ENCODE data around the gene LRFN2.

The LRFN2 gene

DNA sequence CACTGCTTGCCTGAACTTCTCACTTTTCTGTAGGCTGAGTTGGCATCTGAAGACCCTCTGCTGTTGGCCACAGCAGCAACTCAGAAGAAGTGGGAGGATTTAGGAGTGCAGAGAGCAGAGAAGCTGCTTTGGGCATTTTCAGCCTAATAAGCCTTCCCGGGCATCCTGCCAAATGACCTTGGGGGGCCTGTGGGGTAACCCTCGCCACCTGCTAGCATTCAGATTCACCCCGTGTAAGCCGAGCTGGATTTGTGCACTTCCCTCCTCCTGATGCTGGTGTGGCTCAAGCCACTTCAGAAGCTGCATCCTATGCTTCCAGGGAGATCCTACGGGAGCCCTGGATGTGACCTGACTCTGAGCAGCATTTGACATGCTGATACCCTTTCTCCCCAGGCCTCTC lies 114.8 kb downstream of the LRFN2 start:
- DNase-seq: no peak

DNA sequence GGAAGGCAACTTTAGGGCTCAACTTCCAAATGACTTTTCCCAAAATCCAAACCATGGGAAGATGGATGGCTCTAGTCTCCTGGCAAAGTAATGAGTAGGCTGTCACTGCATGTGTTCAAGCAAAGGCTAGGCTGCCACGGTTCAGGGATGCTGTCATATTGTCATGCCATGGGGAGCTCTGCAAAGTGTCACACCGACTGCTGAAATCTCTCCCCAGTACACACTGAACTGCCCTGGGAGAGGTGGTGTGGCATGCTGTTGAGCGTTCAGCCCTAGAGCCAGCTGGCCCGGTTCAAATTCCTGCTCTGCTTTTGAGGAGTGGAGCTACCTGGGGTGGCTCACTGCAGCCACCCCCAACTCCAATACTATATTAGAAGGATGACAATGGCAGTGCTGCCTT lies 115.9 kb downstream of the LRFN2 start:
- no peak for DNase-seq

DNA sequence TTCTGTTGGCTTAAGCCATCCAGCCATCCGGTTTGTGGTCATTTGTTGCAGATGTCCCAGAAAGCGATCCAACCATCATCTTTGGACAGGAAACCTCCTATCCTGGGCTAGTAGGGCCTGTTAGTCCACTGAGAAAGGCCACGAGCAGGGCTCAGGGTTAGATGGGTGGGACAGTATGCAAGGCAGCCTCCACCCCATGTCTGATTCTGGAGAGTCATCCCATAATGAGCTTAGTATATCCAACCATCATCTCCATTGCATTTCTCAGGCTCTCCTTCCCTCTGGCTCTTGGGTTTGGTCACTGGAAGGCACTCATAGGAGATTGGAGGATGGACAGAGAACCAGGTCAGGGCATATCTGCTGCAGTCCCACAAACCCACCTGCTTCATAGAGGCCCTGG lies 117.8 kb downstream of the LRFN2 start:
- no peak for DNase-seq

DNA sequence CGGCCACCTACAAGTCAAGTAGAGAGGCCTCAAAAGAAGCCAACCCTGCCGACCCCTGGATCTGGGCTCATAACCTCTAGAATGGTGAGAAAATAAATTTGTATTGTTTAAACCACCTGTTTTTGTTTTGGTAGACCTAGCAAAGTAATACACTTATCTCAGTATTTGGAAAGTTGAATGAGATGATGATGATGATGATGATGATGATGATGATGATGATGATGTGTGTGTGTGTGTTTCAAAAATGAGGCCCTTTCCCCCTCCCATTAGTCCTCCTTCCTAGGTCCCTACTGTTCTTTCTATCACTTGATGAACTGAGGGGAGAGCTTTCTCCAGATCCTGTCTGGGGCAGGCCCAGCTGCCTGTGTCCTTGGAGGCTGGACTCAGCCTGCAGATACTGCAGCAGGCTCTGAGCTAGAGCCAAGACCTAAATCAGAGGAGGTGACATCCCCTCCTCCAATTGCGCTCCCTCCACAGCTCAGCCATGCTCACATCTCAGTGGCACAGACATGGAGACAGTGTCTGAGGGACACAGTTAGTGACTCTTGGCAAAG lies 120.1 kb downstream of the LRFN2 start:
- no peak for DNase-seq

DNA sequence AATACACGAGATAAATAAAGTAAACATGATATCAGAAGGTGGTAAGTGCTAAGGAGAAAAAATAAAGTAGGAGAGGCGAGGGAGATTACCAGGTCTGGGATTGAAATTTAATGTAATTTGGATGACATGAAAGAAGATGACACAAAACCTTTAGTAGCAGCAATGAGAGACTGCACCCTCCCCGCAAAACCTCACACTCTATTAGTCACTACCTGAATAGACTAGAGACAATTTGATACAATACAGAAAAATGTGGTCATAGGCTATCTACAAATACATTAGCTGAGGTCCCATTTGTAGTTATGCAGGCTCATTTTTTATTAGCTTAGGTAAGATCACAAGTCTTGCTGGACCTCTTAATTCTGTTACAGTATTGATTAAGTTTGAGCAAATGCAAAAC lies 125.5 kb downstream of the LRFN2 start:
- DNase-seq: no peak

DNA sequence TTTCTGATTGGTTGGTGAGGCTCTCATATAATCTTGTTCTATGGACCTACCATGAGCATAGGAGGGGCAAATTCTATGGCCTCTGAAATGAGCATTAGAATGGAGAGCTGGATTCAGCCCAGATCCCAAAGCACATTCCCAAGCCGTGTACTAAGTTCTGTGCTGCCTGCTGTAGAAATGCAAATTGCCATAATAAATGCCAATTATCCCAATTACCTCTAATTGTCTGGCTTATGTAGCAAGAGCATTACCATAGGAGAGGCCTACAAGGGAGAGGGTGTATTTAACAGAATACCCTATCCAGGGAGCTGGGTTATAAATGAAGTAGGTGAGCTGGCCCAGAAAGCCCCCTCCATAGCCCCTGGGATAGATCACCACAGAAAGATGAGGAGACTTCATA lies 126.8 kb downstream of the LRFN2 start:
- DNase-seq: no peak

DNA sequence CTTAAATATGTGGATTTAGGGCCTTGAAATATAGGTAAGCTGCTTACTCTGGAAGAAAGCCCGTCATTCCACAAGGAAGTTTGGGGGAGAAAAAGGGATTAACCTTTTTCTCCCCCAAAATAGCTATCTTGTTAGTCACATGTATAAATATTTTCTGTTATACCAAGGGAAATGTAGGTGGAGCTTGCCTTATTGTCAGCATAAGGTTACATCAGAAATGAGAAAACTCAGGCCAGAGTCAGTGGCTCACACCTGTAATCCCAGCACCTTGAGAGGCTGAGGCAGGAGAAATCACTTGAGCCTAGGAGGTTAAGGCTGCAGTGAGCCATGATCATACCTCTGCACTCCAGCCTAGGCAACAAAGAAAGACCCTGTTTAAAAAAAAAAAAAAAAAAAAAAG lies 129.9 kb downstream of the LRFN2 start:
- no peak for DNase-seq

DNA sequence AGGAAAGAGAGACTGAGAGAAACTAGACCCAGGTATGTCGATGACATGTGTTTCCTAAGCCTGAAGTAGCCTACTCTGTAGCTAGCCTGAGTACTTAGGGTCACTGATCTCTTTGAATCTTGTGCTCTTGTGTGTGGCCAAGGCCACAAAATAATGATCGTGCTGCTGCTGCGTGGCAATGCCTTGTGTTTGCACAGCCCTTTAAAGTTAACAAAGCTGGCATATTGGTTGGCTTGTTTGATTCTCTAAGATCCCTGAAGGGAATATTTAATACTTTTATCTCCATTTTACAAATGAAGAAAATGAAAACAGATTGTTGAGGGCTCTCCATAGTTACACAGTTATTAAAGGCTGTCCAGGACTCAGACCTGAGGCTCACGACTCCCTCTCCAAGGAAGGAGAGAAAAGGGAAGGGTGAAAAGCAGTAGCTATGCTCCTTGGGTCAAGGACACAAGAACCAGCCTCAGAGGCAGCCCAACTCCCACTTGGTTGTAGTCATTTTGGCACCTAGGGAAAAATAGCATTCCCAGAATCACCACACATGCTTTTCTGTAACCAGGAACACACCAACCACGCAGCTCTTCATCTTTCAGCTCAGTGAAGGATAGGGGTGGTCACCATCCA lies 130.7 kb downstream of the LRFN2 start:
- no peak for DNase-seq

DNA sequence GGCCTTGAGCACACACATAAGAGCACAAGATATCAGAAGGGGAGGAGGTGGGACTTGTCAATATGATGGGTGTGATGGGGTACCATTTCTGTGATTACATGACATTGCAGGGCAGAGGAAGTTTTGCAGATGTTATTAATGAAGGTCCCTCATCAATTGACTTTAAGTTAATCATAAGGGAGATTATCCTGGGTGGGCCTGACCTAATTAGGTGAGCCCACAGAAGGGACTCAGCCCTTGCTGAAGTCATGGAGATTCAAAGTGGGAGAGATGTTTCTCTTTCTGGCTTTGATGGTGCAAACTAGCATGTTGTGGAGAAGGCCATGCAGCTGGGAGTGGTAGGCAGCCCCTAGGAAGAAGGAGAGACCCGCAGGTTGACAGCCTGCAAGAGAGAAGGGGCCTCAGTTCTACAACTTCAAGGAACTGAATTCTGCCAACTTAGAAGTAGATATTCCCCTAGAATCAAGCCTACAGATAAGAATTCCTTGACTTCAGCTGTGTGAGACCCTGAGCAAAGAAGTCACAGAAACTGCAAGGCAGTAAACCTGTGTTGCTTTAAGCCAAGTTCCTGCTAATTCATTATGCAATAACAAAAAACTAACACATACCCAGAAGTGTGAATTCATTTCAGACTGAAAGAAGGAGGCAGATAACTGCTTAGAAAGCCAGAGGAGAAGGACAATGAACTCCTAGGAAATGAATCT lies 131.3 kb downstream of the LRFN2 start:
- no peak for DNase-seq

DNA sequence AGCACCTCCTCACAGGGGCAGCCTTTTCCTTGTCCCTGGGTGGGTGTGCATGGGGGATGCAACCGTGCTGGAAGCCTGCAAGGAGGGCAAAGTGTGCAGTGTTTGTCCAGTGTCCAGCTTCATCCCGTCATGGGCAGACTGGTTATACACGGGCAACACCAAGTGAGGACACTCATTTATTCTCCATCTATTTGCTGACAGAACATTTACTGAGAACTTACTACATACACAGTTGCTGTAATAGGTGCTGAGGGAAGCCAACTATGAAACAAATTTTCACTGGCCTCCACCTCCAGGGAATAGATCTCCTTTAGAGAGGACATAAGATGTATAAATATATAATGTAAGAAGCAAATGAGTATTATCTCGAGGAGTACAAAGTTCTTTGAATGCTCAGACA lies 136.7 kb downstream of the LRFN2 start:
- no peak for DNase-seq

DNA sequence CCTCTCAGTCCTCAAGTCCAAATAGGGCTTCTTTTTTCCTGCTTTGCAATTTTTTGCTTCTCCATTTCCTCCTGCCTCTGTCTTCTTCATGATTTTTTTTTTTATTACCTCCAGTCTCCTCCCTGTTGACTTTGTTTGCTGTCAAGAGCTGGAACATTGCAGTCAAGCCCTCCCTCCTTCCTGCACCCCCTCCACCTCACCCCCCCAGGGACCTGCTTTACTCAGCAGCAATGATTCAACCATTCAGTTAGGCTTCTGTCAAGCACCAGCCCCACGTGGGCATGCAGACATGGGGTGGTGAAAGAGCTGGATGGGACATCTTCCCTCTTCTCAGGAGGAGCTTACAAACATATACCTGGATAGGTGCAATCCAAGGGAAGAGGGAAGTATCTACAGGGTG lies 142.4 kb downstream of the LRFN2 start:
- DNase-seq: no peak

DNA sequence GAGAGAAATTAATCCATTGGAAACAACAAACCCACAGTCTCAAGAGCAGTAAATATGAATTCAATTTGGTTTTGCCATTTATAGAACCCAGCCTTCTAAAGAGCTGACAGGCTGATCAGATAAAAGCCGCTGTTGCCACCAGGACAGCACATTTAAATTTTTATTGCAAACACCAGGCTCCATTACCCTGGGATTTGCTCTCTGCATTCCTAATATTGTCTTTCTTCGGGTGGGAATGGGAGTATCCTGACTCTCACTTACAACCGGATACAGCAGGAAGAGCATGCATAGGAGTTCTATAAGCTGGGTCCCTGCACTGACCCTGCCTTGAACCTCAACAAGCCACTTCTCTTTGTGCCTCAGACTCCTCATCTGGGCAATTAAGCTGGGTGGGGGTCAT lies 142.9 kb downstream of the LRFN2 start:
- no peak for DNase-seq

DNA sequence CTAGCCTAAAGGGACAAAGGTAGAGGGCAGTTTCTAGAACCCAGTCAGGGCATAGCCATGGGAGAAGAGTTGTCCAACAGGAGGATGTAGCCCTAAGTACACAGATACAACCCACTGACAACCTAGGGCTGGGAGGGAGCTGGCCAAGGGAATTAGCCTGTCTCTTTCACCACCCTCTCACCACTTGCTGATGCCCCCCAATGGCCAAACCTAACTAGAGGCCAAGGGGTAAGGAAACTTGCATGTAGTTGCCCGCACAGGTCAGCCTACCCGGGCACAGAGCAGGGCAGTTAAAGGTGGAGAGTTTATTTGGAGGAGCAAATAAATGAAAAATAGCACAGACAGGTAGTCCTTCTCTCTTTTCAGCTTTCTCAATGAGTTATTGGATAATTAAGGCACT lies 143.3 kb downstream of the LRFN2 start:
- DNase-seq: no peak

DNA sequence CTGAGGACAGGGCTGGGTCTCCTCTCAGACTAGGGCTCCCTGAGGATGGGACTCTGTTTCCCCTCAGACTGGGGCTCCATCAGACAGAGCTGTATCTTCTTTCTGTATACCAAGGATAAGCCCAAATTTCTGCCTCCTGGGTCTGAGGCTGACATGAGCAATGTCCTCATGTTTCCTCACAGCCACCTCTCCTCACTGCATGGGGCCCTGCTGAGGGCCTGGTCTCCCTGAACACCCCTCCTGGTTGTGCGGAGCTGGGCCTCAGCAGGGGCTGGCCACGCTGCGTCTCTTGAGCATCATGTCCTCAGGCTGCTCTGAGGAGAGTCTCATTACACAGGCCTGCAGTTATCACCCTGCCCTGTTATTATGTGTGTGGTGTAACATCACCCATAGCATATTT lies 144.6 kb downstream of the LRFN2 start:
- no peak for DNase-seq

DNA sequence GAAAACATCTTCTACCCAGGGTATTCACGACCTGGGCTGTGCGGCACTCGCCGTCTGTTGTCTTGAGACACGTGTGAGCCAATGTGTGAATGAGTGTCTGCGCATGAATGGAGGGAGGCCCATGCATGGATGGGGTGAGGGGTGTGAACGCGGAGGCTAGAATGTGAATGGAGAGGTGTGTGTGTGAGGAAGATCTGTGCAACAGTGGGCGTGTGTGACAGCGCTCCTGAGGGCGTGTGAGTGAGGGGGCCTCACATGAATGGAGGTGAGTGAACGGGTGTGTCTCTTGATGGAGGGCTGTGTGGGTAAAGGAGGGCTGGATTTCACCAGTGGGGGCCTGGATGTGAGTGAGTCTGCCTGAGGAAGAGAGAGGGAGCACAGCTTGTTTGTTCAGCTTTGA lies 146.0 kb downstream of the LRFN2 start:
- no peak for DNase-seq

DNA sequence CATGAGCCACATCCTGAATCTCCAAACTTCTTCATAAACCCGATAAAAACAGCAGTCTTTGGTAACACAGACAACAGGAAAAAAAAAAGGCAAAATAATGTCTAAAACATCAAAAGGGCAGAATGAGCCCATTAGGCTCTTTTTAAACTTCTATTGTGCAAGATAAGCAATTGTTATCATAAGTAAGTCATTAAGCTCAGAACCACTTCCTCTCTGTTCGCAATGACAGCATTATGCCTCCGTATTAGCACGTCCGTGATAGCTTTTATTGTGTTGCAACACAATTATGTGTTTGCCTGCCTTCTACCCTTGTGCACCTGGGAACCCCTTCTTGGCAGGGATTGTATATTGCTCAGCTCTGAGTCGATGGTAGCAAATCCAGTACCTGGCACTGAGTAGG lies 147.1 kb downstream of the LRFN2 start:
- DNase-seq: no peak

DNA sequence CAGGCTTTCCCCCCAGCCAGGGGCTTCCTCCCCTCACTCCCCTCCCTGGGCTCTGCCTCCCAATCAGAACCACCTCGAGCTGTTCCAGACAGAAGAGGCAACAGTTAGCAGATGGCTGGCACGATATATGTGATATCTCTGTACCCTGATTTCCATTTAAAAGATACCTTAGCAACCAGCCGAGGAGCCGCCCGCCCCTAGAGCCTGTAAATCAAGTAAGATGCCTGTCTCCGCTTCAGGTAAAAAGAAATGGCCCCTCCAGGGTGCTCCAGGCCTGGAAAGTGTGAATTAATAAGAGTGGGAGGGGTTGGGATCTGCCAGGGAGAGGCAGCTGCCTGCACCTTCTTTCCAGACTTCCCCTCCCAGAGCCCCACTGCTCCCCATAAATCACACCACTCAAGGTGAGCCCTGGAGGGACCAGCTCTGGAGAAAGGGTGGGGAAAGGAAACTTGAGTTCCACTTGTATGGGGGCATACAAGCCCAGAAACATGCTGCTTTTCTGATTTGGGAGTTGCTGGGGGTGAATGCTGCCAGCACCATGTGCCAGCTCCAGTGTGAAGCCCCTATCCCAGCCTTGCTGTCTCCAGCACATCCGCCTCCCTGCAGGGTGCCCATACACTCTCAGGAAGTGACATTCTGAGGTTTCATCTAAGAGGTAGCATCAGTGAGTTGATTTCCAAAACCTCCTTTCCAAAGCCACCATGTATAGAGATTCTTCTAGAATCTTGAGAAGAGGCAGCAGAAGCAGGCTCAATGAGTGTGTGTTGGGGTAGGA lies 148.0 kb downstream of the LRFN2 start:
- DNase-seq: no peak

DNA sequence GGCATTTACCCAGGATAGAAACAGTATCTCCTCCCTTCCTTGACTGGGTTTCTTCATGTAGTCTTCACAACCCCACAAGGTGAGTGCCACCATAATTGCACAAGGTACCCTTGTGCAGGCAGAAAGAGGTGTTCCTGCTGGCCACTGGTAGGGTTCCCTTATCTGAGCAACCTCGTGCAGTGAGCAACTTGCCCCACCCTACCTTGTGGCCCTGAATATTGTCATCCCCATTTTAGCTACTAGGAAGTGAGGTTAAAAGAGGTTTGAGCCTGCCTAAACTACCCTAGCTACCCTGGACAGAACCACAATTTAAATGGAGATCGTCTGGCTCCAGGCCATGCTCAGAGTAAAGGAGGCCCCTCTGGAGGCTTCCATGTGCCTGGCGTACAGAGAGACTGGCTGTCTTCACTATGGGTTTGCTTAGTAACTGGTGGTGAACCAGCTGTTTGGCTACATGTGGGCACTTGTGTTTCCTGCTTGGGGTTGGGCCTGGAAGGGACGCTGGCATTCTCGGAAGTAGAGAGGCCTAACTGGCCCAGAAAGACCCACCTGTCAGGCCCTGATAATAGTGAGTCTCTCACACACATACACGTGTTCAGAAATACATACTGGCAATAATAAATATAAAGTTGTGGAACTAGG lies 148.8 kb downstream of the LRFN2 start:
- no peak for DNase-seq

DNA sequence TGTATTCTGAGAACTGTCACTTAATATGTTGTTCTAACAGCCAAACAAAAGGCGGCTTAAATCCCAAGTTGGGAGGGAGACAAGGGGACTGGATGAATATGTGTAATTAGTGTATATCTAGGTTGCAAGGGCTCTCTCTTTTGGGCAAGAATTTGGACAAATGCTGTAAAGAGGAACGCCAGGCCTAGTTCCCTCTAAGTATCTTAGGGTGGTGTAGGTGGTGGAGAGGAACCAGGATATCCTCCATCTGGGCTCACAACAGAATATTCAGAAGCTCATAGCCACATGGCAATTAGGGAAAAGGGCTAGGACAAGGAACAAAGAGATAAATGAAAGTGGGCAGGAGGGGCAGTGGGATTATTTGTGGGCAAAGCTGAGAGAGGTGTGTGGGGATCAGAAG lies 149.5 kb downstream of the LRFN2 start:
- no peak for DNase-seq

DNA sequence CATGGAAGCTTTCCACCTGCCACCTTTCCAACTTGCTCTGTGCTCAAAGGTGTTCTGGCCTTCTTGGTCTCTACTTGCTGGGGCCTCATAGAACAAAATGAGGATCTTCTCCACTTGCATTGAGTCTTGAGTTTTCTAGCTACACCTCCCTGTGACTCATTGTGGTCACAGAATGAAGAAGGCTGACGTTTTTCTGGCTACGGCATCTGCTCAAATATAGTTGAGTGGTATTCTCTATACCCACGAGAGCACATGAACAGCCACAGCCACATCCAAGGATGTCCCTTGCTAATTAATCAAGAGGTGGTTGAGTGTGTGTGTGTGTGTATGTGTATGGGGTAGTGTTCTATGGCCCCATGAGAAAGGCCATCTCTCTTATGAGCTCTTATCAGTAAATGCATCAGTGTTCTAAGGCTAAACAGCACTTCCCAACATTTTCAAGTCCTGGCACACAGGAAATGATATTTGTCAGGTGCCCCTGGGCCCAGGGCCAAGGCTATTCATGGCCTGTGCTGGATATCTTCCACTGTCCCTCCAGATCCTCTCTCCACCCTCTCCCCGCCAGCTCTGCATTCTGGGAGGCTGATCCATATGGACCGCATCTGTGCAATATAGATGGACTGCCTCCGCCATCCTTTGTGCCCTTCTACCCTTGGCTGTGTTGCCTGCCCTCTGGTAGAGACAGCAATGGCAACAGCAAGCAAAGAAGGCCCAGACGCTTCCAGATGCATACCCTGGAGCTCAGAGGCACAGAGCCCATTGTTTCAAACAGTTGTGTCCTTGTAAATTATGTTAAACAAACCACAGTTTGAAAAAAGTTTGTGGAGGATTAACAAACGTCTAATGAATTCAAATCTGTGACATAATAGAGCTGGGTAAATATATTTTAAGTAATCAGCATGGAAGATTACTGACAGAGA lies 150.2 kb downstream of the LRFN2 start:
- DNase-seq: no peak

DNA sequence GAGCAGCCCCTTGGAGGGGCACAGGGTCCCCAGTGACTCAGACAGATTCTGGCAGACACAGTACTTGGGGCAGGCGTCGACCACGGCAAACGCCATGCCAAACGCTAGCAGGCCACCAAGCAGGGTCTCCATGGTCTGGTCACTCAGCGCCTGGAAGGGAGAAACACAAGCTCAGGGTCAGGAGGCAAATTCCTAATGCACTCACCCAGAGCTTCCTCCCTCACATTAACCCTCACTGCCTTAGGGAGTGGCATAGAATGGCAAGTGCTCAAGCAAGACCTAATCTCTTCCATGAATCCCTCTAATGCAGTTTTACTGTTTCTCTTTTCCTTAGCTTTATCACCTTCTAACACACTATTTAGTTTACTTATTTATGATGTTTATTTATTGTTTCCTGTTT lies 154.2 kb downstream of the LRFN2 start:
- no peak for DNase-seq

DNA sequence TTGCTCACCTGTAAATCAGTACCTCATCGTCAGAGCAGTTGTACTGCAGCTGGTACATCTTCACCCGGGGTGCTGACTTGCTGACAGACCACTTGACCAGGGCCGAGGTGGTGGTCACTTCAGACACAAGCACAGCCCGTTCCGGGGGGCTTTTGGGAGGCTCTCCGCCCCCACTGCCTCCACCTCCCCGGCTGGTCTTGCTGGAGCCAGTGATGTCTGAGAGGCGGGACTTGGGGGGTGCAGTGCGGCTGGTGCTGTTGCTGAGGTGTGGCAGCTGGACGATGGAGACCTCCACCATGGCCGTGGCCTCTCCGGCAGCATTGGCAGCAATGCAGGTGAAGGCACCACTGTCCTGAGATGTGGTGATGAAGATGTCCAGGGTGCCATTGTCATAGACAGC lies 155.5 kb downstream of the LRFN2 start:
- no peak for DNase-seq

All from GF-D8 (cell line).